Measurements from ENCODE around the gene PAM. TPM values are rescaled to one million over a fixed set of nuclear protein-coding genes. Genes with fewer than 3 reads are reported as not detected.

PAM gene
- total and polyA plus RNA-seq, 2 donors (not counting 3 experiments of a cell fraction or from before 2014, with no cell fraction given) = 118 to 176 TPM

GRCh38 chr5:102890133-102890532, 135.0 kb downstream of the PAM start:
- Histone ChIP-seq H3K9me3 (replicated peaks; ENCODE audit: control insufficient read depth, insufficient read depth, low read length) (no peaks in the 10 kb centered on the region), H4K20me1 (replicated peaks; ENCODE audit: control insufficient read depth, extremely low read depth, insufficient read depth, low read length) (no peaks in the 10 kb centered on the region), H3K79me2 (ENCODE audit: control insufficient read depth, insufficient read depth, low read length) (no peaks in the 10 kb centered on the region), H3K9me1 (replicated peaks; ENCODE audit: control insufficient read depth, extremely low read depth, insufficient read depth, low read length) (no peaks in the 10 kb centered on the region), H3K4me2 (ENCODE audit: insufficient read depth, low read length) (no peak overlapping the region), H3K36me3 (ENCODE audit: control insufficient read depth in 2 of 2, extremely low read depth in 1 of 2, insufficient read depth in 2 of 2, low read length in 2 of 2) (no peaks in the 10 kb centered on the region), H3K27me3 (ENCODE audit: control insufficient read depth in 2 of 2, insufficient read depth in 2 of 2, low read length in 2 of 2) (no peaks in the 10 kb centered on the region), H3K4me3 (replicated peaks in 1 of 3; ENCODE audit: insufficient read depth in 1 of 3, low read depth in 1 of 3, low read length in 3 of 3) (no peak overlapping the region), H3K4me1 (ENCODE audit: control insufficient read depth, extremely low read depth, insufficient read depth, low read length) (no peaks in the 10 kb centered on the region), H2AFZ (ENCODE audit: low read depth, low read length) (no peak overlapping the region), H3K27ac (ENCODE audit: insufficient read depth, low read depth, low read length) (no peak overlapping the region), H3K9ac (replicated peaks; ENCODE audit: extremely low read depth, insufficient read depth, low read length) (no peak overlapping the region)
- ChIA-PET POLR2A (no interaction called here), CTCF (no interaction called here)
- intact Hi-C loops (cut with micrococcal nuclease) (no loop called here), dilution Hi-C loops (cut with MboI; ENCODE audit: extremely low pct_ligation_motif_present, low sequenced_read_pairs) (no loop called here)
- TF ChIP-seq POLR2AphosphoS5 (IDR thresholded peaks at IDR 0.05; ENCODE audit: insufficient read depth, low read depth, low read length) = no peak
- TF ChIP-seq POLR2A (IDR thresholded peaks at IDR 0.05; ENCODE audit: low read depth, low read length) = no peak
- TF ChIP-seq CTCF (IDR thresholded peaks at IDR 0.05; ENCODE audit: extremely low read depth in 1 of 2, insufficient read depth in 1 of 2, low read depth in 1 of 2, low read length in 2 of 2) = no peak
- TF ChIP-seq FOS (IDR thresholded peaks at IDR 0.05; ENCODE audit: borderline replicate concordance, insufficient read depth, low read length) = no peak
- TF ChIP-seq JUN (IDR thresholded peaks at IDR 0.05; ENCODE audit: borderline replicate concordance, insufficient read depth, insufficient read length, low read depth) = no peak
- TF ChIP-seq MAX (IDR thresholded peaks at IDR 0.05; ENCODE audit: insufficient read depth, insufficient read length) = no peak
- no peak for TF ChIP-seq MYC (IDR thresholded peaks at IDR 0.05; ENCODE audit: low read depth, low read length)
- TF ChIP-seq GATA2 (IDR thresholded peaks at IDR 0.05; ENCODE audit: insufficient read depth, insufficient read length, low read depth, low read length) = no peak
- no peak for TF ChIP-seq EZH2 (IDR thresholded peaks at IDR 0.05; ENCODE audit: borderline replicate concordance, low read depth, low read length, severe bottlenecking)
- DNase-seq (ENCODE audit: low read depth, low spot score) = no peak
- no peak for FAIRE-seq
- BruUV-seq (replicated peaks) = no TSS peak
